GM23248 (cell line): ENCODE measurements around the gene JARID2.

ENCODE experiments used
- EZH2 ChIP-seq: fragments of 200-600 bp; sonication (generic); IDR thresholded peaks from 2 replicates; pipeline ENCODE4 v1.6.1; 2018; ENCODE audit warnings: antibody characterized with exemption, mild to moderate bottlenecking; ENCODE audit not compliant: insufficient read depth, poor library complexity, severe bottlenecking
- EZH2phosphoT487 ChIP-seq: fragments of 200-600 bp; sonication (generic); IDR thresholded peaks from 2 replicates; pipeline ENCODE4 v1.6.1; 2018; ENCODE audit warnings: antibody characterized with exemption, moderate library complexity, mild to moderate bottlenecking, low read depth; ENCODE audit not compliant: insufficient read depth

DNA sequence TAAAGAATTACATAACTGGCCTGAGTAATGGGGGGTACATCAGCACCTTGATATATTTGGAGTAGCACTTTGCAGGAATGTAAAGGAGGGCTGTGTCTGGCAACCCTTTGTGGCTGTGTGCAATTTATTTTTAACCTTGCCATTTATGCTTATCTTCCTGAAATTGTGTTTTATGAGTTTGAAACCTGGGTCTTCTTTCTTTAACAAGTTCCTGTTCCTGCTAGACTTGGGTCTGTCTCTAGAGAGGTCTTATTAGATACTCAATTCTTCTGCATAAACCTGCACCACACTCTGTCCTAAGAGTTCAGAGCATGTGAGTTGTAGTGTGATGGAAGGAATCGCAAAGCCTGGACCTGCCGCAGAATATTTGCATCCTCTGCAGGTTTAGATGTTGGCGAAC is 181.0 kb downstream of the JARID2 start:
- TF ChIP-seq EZH2phosphoT487 (no peak), EZH2 (no peak)
